Pancreas (tissue), 10 donors: ENCODE results near the gene TAS1R3. TPM values are rescaled to one million over a fixed set of nuclear protein-coding genes. Genes with fewer than 3 reads are reported as not detected.

Experiments used
- ATAC-seq, 4 donors: fragments of 200-7000 bp; cut with Tn5 transposase; one replicate each; pipeline versions ENCODE4 v1.8.0 to v1.9.1; 2020; ENCODE audit warnings: mild to moderate bottlenecking in 4 of 4, moderate library complexity in 4 of 4
- DNase-seq, 6 donors: peaks; one replicate each; pipeline ENCODE4 v3.0.0-alpha.2; 2020
- FAIRE-seq: peaks from 2 replicates; lab custom pipeline; 2012; peaks lifted over from hg19 to GRCh38; lab: Jason Lieb, UNC
- H3K27ac ChIP-seq, 4 donors: fragments of 200-600 bp; sonication (generic); 1 replicate in 3 of 4; 2 replicates in 1 of 4; pipeline versions ENCODE4 v1.5.0 to v1.8.0; 2020
- H3K27me3 ChIP-seq, 4 donors: fragments of 200-600 bp; one replicate each; pipeline ENCODE4 v1.8.0; 2021
- H3K36me3 ChIP-seq, 3 donors: fragments of 200-600 bp; sonication (generic) in 1 of 3; one replicate each; pipeline versions ENCODE4 v1.5.0 to v1.8.0; 2020 to 2021
- H3K4me1 ChIP-seq, 3 donors: fragments of 200-600 bp; one replicate each; pipeline ENCODE4 v1.8.0; 2021
- H3K4me3 ChIP-seq, 4 donors: fragments of 200-600 bp; sonication (generic) in 2 of 4; one replicate each; pipeline versions ENCODE4 v1.5.0 to v1.8.0; 2020 to 2021
- H3K9me3 ChIP-seq, 4 donors: fragments of 200-600 bp; one replicate each; pipeline ENCODE4 v1.8.0; 2021
- WGBS, 2 donors: extraction: QIAGEN DNeasy Blood & Tissue Kit; methylation state at CpG; one replicate each; pipeline ENCODE4 v1.1.7; 2013; 5-methylcytosine and 5-hydroxymethylcytosine counted together
- intact Hi-C, 3 donors: fragments of 100-400 bp; cut with DNase I; formaldehyde crosslinking; loops; one replicate each; pipeline versions ENCODE4 v1.11.1 to v1.14.2; 2022
- polyA plus RNA-seq, 2 donors: library from polyadenylated mRNA; stranded (reverse); fragments of 200-250 nt; gene quantifications; one replicate each; pipeline ENCODE4 v1.2.3, GENCODE V29; 2013
- total RNA-seq, 6 donors: library from RNA; stranded (reverse); fragmentation: NEBNext Ultra II Directional in 4 of 6; extraction: Animal tissue kit (Norgen Biotek cat#: 25700) in 4 of 6; gene quantifications; one replicate each; pipeline versions ENCODE4 v1.2.1 to v1.2.4, GENCODE V29; 2021 to 2023
- TF ChIP-seq, protein P1 (sequence below), 4 donors: fragments of 200-600 bp; sonication (generic) in 3 of 4; IDR thresholded peaks; one replicate each; pipeline versions ENCODE4 v1.5.0 to v1.8.0; 2021; ENCODE audit warnings: antibody characterized with exemption in 4 of 4
- donor health status: healthy with polysubstance abuse.
- donor health status: DM: no; HTN: no; CAD: no; lungs with moderate emphysema.
- donor health status: DM: no; HTN: no; CAD: no.
- donor health status: control.
- donor health status: control.
- donor health status: Bipolar disorder and iron deficiency.
- donor health status: DM: yes; HTN: yes; CAD: no.
- donor health status: DM: no; HTN: no; CAD: no.
- donor health status: DM: no; HTN: no; CAD: no.
- donor health status: DM: yes; HTN: yes; CAD: no.

The TAS1R3 gene
- total and polyA plus RNA-seq, 8 donors = 0.04 to 0.41 (median 0.12) TPM

DNA sequence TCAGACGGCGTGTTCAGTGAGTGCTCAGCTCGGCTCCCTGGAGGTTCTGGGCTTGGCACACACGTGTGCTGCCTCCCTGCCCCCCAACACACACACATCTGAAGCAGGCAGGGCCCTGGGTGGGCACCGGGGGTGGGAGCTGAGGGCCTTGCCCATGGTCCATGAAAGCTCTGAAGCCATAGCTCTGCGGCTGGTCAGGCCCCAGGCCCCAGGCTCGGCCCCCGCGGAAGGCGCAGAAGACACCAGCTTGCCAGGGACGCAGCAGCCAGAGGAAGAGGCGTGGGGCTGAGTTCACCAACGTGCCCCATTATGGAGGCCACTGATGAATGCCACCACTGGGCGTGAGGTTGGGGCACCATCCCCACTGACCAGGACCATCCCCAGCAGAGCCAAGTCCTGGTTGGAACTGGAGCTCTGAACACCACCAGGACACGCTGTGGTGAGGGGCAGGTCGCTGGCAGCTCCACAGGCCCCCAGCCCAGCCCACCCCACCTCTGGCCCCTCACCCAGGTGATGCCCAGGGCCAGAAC lies 39.8 kb downstream of the TAS1R3 start:
- TF ChIP-seq, protein P1, sequence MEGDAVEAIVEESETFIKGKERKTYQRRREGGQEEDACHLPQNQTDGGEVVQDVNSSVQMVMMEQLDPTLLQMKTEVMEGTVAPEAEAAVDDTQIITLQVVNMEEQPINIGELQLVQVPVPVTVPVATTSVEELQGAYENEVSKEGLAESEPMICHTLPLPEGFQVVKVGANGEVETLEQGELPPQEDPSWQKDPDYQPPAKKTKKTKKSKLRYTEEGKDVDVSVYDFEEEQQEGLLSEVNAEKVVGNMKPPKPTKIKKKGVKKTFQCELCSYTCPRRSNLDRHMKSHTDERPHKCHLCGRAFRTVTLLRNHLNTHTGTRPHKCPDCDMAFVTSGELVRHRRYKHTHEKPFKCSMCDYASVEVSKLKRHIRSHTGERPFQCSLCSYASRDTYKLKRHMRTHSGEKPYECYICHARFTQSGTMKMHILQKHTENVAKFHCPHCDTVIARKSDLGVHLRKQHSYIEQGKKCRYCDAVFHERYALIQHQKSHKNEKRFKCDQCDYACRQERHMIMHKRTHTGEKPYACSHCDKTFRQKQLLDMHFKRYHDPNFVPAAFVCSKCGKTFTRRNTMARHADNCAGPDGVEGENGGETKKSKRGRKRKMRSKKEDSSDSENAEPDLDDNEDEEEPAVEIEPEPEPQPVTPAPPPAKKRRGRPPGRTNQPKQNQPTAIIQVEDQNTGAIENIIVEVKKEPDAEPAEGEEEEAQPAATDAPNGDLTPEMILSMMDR (IDR thresholded peaks at IDR 0.05) = no peak
- intact Hi-C loops = no loop called here
- Histone ChIP-seq H3K9me3 (no peaks in the 10 kb centered on the region), H3K27ac (no peak overlapping the region), H3K27me3 (no peaks in the 10 kb centered on the region), H3K36me3 (no peaks in the 10 kb centered on the region), H3K4me1 (peaks cover 6 to 21% (median 13%) of the 10 kb centered on the region in 3 donors), H3K4me3 (no peak overlapping the region)
- ATAC-seq (no peak), FAIRE-seq (no peak), DNase-seq (peak in 2 of 6 donors; percentile 40 to 72)
- WGBS, 2 donors = 74 to 76% methylated on average over 15 to 16 of the region's 16 CpGs

DNA sequence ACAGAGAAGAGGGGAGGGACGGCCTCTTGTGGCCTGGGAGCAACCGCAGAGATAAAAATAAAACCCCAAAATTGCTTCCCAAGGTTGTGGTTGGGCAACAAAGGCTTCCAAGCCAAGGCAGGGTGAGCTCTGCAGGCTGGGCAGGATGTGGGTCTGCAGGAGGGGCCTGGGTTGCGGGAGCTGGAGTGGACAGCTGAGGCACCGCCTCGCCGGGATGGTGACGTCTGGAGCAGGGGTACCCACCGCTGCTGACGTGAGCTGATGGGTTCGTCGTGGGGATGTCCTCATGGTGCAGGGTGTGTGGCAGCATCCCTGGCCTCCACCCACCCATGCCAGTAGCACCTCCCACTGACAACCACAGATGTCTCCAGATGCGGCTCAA lies 40.3 kb downstream of the TAS1R3 start:
- no peak overlapping the region for H3K27ac ChIP-seq
- intact Hi-C loops = no loop called here
- H3K36me3 ChIP-seq = no peaks in the 10 kb centered on the region
- H3K9me3 ChIP-seq = no peaks in the 10 kb centered on the region
- H3K4me1 ChIP-seq = peaks cover 6 to 26% (median 13%) of the 10 kb centered on the region in 3 donors
- 56 to 64% methylated on average over 12 of the region's 12 CpGs for WGBS, 2 donors
- H3K4me3 ChIP-seq = no peak overlapping the region
- DNase-seq (peak in 2 of 6 donors; percentile 29 to 80), FAIRE-seq (no peak), ATAC-seq (no peak)
- TF ChIP-seq, protein P1 (IDR thresholded peaks at IDR 0.05) = no peak
- no peaks in the 10 kb centered on the region for H3K27me3 ChIP-seq

DNA sequence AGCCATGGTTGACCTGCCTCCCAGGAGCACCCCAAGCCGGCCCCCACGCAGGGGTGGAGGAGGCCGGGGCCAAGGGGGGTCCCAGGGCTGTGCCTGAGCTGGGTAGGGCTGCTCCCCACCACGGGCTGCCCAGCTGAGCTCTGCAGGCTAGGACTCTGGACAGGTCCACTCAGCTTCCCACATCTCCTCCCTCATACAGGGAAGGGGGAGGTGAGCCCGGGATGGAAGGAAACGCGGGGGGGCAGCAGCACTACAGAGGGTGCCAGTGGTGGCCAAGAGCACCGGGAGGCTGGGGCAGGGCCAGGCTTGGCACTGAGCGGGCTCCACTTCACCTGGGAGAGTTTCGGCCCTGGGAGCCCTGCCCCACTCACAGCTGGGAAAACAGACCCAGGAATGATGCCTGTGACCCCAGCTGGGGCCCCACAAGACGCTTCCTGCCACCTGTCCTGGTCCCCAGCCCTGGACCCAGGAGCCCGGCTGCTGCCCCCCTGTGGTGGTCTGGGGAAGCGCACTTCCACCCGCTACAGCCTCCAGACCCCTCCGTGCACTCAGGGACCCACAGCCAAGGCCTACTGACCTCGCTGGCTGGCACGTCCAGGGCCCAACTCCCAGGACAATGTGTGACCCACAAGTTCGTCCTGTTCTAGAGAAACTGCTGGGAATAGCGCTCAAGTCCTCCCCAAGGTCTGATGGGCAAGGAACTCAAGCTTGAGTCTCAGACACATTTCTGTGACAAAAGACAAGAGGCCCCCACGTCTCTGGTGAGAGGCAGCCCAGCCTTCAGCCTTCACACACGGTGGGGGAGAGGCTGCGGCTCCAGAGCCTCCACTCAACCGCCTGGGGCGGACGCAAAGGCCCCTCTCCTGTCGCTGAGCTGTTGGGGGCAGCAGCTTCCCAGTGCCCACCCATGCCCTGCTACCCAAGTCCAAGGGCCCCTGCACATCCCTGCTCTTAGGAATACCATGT lies 40.9 kb downstream of the TAS1R3 start:
- Histone ChIP-seq H3K9me3 (no peaks in the 10 kb centered on the region), H3K27ac (peak overlapping the region in 1 of 4 donors; percentile 33), H3K4me1 (peaks cover 6 to 26% (median 13%) of the 10 kb centered on the region in 3 donors), H3K4me3 (no peak overlapping the region), H3K36me3 (no peaks in the 10 kb centered on the region), H3K27me3 (no peaks in the 10 kb centered on the region)
- FAIRE-seq (no peak), DNase-seq (peak; percentile 68 to 93 (median 83)), ATAC-seq (peak; percentile 39 to 61 (median 54))
- TF ChIP-seq, protein P1 (IDR thresholded peaks at IDR 0.05) = peak; percentile 94 to 98 (median 96)
- intact Hi-C loops = no loop called here
- 23 to 25% methylated on average over 25 to 26 of the region's 26 CpGs for WGBS, 2 donors

DNA sequence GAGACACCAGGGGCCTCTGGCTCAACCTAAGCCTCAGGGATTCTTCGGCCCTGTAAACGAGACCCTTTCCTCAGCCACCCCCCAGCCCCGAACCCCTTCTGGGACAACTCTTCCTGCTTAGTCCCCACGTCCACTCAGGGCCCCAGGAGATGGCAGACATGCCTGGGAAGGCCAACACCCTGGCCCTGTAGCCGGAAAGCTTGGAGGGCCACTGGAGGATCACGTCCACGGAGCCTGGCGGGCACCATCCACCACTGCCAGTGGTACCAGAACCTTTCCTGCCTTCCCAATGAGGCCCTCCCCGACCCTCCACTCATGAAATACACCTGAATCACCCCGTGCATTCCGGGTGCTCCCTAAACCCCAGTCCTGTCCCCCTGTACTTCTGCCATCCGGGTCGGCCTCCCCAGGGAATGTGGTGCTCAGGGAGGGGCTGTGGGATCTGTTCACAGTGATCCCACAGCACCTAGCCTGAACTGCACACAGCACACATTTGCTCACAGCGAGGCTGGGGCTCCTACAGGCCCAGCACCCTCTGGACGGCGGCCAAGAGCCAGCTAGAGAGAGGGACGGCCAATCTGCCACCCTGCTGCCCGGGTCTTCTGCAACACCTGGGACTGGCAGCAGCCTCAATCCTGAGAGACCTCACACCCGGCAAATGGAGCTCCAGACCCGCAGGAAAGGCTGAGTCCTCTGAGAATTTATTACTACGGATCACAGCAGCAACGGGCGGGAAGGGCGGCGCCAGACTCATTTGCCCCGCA lies 42.2 kb downstream of the TAS1R3 start:
- Histone ChIP-seq H3K9me3 (no peaks in the 10 kb centered on the region), H3K4me3 (peak overlapping the region in 2 of 4 donors; percentile 95 to 98), H3K27me3 (no peaks in the 10 kb centered on the region), H3K27ac (no peak overlapping the region), H3K4me1 (peaks cover 6 to 26% (median 13%) of the 10 kb centered on the region in 3 donors), H3K36me3 (no peaks in the 10 kb centered on the region)
- WGBS, 2 donors = 73 to 77% methylated on average over 26 of the region's 26 CpGs
- TF ChIP-seq, protein P1 (IDR thresholded peaks at IDR 0.05) = no peak
- no peak for FAIRE-seq
- no peak for ATAC-seq
- intact Hi-C loops = no loop called here
- DNase-seq = peak in 2 of 6 donors; percentile 61 to 75
